GM23248 (cell line): ENCODE results near the gene VPS41.

ENCODE experiments used
- EZH2 ChIP-seq: fragments of 200-600 bp; sonication (generic); IDR thresholded peaks from 2 replicates; pipeline ENCODE4 v1.6.1; 2018; ENCODE audit warnings: antibody characterized with exemption, mild to moderate bottlenecking; ENCODE audit not compliant: insufficient read depth, poor library complexity, severe bottlenecking
- EZH2phosphoT487 ChIP-seq: fragments of 200-600 bp; sonication (generic); IDR thresholded peaks from 2 replicates; pipeline ENCODE4 v1.6.1; 2018; ENCODE audit warnings: antibody characterized with exemption, moderate library complexity, mild to moderate bottlenecking, low read depth; ENCODE audit not compliant: insufficient read depth

GRCh38 chr7:38801786-38802185 is 107.2 kb downstream of the VPS41 start:
- no peak for TF ChIP-seq EZH2phosphoT487
- no peak for TF ChIP-seq EZH2
